HEK293T (cell line): ENCODE measurements around the gene RPL38.

Experiments used
- ARNT ChIP-seq: fragments of 450-650 bp; IDR thresholded peaks from 2 replicates; pipeline ENCODE4 v1.6.1; 2017; ENCODE audit warnings: mild to moderate bottlenecking
- BHLHE40 ChIP-seq: fragments of 450-650 bp; IDR thresholded peaks from 2 replicates; pipeline ENCODE4 v1.6.1; 2016; ENCODE audit warnings: mild to moderate bottlenecking, moderate library complexity, borderline replicate concordance
- CTBP1 ChIP-seq: fragments of 450-650 bp; IDR thresholded peaks from 2 replicates; pipeline ENCODE4 v1.6.1; 2016; ENCODE audit warnings: borderline replicate concordance
- ELF4 ChIP-seq: fragments of 450-650 bp; IDR thresholded peaks from 2 replicates; pipeline ENCODE4 v1.6.1; 2017; ENCODE audit warnings: antibody characterized with exemption
- FOXA1 ChIP-seq: fragments of 450-650 bp; IDR thresholded peaks from 2 replicates; pipeline ENCODE4 v1.6.1; 2016; ENCODE audit warnings: mild to moderate bottlenecking
- FOXK2 ChIP-seq: fragments of 450-650 bp; IDR thresholded peaks from 2 replicates; pipeline ENCODE4 v1.6.1; 2016; ENCODE audit warnings: mild to moderate bottlenecking
- FOXM1 ChIP-seq: fragments of 450-650 bp; IDR thresholded peaks from 2 replicates; pipeline ENCODE4 v1.6.1; 2017; ENCODE audit warnings: mild to moderate bottlenecking, borderline replicate concordance
- L3MBTL2 ChIP-seq: fragments of 450-650 bp; conservative IDR thresholded peaks from 2 replicates; pipeline ENCODE4 v1.6.1; 2016; ENCODE audit warnings: mild to moderate bottlenecking
- NFRKB ChIP-seq: fragments of 450-650 bp; IDR thresholded peaks from 2 replicates; pipeline ENCODE4 v1.6.1; 2016; ENCODE audit warnings: mild to moderate bottlenecking, moderate library complexity
- SP1 ChIP-seq: fragments of 450-650 bp; IDR thresholded peaks from 2 replicates; pipeline ENCODE4 v1.6.1; 2017
- SUZ12 ChIP-seq: fragments of 450-650 bp; IDR thresholded peaks from 2 replicates; pipeline ENCODE4 v1.6.1; 2016; ENCODE audit warnings: mild to moderate bottlenecking
- TARDBP ChIP-seq: fragments of 450-650 bp; IDR thresholded peaks from 2 replicates; pipeline ENCODE4 v1.6.1; 2016
- ZNF384 ChIP-seq: fragments of 450-650 bp; IDR thresholded peaks from 2 replicates; pipeline ENCODE4 v1.6.1; 2016
- TF ChIP-seq, protein P1 (sequence below): fragments of 450-650 bp; IDR thresholded peaks from 2 replicates; pipeline ENCODE4 v1.6.1; 2016

DNA sequence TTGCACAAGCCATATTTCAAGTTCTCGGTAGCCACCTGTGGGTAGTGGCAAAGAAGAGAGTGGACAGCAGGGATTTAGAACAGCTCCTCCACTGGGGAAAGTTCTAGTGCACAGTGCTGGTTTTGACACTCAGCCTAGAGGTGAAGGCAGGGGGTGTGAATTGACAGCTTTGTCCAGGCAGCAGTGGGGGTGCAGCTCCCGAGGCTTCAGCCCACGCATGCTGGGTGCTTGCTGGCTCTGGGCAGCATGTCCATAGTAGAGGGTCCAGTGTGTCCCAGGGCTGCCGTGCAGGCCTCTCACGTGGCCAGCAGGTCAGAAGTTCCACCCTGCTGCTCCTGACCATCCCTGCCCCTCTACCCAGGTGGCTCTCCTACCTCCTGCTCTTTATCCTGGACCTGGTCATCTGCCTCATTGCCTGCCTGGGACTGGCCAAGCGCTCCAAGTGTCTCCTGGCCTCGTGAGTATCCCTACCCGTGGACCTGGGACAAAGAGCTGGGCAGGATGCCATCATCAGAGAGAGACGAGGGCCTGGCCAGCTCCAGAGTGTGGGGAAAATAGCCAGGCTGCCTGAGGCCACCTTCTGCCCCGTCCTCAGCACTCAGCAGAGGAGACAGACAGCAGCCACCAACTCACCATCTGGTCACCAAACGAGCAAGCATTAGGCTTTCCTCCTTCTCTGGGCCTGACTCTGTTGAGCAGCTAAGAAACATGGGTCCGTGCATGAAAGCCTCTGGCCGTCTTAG lies 39.7 kb downstream of the RPL38 start:
- TF ChIP-seq L3MBTL2 (no peak), FOXA1 (no peak), FOXM1 (no peak), BHLHE40 (no peak), ELF4 (no peak), FOXK2 (no peak), SUZ12 (no peak), ARNT (no peak), SP1 (no peak), TARDBP (no peak), ZNF384 (no peak), CTBP1 (no peak), NFRKB (no peak)
- TF ChIP-seq, protein P1, sequence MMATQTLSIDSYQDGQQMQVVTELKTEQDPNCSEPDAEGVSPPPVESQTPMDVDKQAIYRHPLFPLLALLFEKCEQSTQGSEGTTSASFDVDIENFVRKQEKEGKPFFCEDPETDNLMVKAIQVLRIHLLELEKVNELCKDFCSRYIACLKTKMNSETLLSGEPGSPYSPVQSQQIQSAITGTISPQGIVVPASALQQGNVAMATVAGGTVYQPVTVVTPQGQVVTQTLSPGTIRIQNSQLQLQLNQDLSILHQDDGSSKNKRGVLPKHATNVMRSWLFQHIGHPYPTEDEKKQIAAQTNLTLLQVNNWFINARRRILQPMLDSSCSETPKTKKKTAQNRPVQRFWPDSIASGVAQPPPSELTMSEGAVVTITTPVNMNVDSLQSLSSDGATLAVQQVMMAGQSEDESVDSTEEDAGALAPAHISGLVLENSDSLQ = no peak
